Astrocyte (in vitro differentiated cells and primary cell): ENCODE measurements around the gene JUN. TPM values are rescaled to one million over a fixed set of nuclear protein-coding genes. Genes with fewer than 3 reads are reported as not detected.

Experiments used
- DNase-seq: peaks from one replicate; pipeline ENCODE4 v3.0.0-alpha.2; 2010; ENCODE audit warnings: low read depth
- FAIRE-seq: peaks from 2 replicates; lab custom pipeline; 2011; peaks lifted over from hg19 to GRCh38; lab: Jason Lieb, UNC
- H2AFZ ChIP-seq: 2 replicates; pipeline ENCODE4 v1.6.0; 2012; ENCODE audit warnings: low read depth, low read length, inconsistent platforms
- H3K27ac ChIP-seq: 2 replicates; pipeline ENCODE4 v1.5.1; 2011; ENCODE audit warnings: low read depth, low read length, inconsistent platforms
- H3K27me3 ChIP-seq: 2 replicates; pipeline ENCODE4 v1.6.0; 2011; ENCODE audit warnings: low read length, inconsistent platforms; ENCODE audit not compliant: insufficient read depth
- H3K36me3 ChIP-seq: 2 replicates; pipeline ENCODE4 v1.5.1; 2011; ENCODE audit warnings: low read length, inconsistent platforms; ENCODE audit not compliant: insufficient read depth
- H3K4me1 ChIP-seq: 2 replicates; pipeline ENCODE4 v1.5.1; 2011; ENCODE audit warnings: low read length, inconsistent platforms; ENCODE audit not compliant: insufficient read depth
- H3K4me2 ChIP-seq: 2 replicates; pipeline ENCODE4 v1.6.0; 2012; ENCODE audit warnings: low read length, inconsistent platforms
- H3K4me3 ChIP-seq: 2 replicates; pipeline ENCODE4 v1.5.1; 2011; ENCODE audit warnings: low read depth, mild to moderate bottlenecking, low read length, inconsistent platforms; ENCODE audit not compliant: insufficient read depth
- H3K79me2 ChIP-seq: 2 replicates; pipeline ENCODE4 v1.6.0; 2012; ENCODE audit warnings: mild to moderate bottlenecking, low read length, inconsistent platforms; ENCODE audit not compliant: insufficient read depth
- H3K9ac ChIP-seq: 2 replicates; pipeline ENCODE4 v1.6.0; 2012; ENCODE audit warnings: mild to moderate bottlenecking, low read length, inconsistent platforms
- H3K9me3 ChIP-seq: 2 replicates; pipeline ENCODE4 v1.5.1; 2012; ENCODE audit warnings: low read depth, mild to moderate bottlenecking, low read length, inconsistent platforms; ENCODE audit not compliant: insufficient read depth
- H4K20me1 ChIP-seq: 2 replicates; pipeline ENCODE4 v1.6.0; 2012; ENCODE audit warnings: low read length, inconsistent platforms; ENCODE audit not compliant: insufficient read depth
- H3K27ac Mint-ChIP-seq: one replicate; pipeline ENCODE4 v1.8.0; 2021; ENCODE audit warnings: mild to moderate bottlenecking, mixed read lengths; ENCODE audit not compliant: unreplicated experiment
- H3K27me3 Mint-ChIP-seq: one replicate; pipeline ENCODE4 v1.8.0; 2021; ENCODE audit warnings: low read depth, mixed read lengths; ENCODE audit not compliant: unreplicated experiment
- H3K36me3 Mint-ChIP-seq: one replicate; pipeline ENCODE4 v1.8.0; 2021; ENCODE audit warnings: low read depth, mixed read lengths; ENCODE audit not compliant: unreplicated experiment
- H3K4me1 Mint-ChIP-seq: one replicate; pipeline ENCODE4 v1.8.0; 2021; ENCODE audit warnings: low read depth, mixed read lengths; ENCODE audit not compliant: unreplicated experiment
- H3K4me3 Mint-ChIP-seq: one replicate; pipeline ENCODE4 v1.8.0; 2021; ENCODE audit warnings: mild to moderate bottlenecking, moderate library complexity, mixed read lengths; ENCODE audit not compliant: unreplicated experiment
- H3K9me3 Mint-ChIP-seq: one replicate; pipeline ENCODE4 v1.8.0; 2021; ENCODE audit warnings: mild to moderate bottlenecking, mixed read lengths; ENCODE audit not compliant: unreplicated experiment
- EZH2 ChIP-seq: IDR thresholded peaks from 2 replicates; pipeline ENCODE4 v1.6.1; 2012; ENCODE audit warnings: mild to moderate bottlenecking, low read length, inconsistent platforms; ENCODE audit not compliant: insufficient read depth
- total RNA-seq: library from RNA; stranded (reverse); gene quantifications from 2 replicates; pipeline ENCODE4 v1.2.1, GENCODE V29; 2021
- TF ChIP-seq, protein P1 (sequence below): IDR thresholded peaks from 2 replicates; pipeline ENCODE4 v1.5.1; 2011; ENCODE audit warnings: low read depth, mild to moderate bottlenecking, inconsistent platforms, low read length, moderate library complexity; ENCODE audit not compliant: insufficient read depth

JUN gene
- total RNA-seq, 1 donor from 2014 or later: 101 TPM

GRCh38 chr1:58765006-58765405 is 18.8 kb downstream of the JUN start:
- H3K27me3 Mint-ChIP-seq: no peaks in the 10 kb centered on the region
- Histone ChIP-seq H4K20me1 (no peaks in the 10 kb centered on the region), H3K4me3 (no peak overlapping the region), H3K79me2 (no peaks in the 10 kb centered on the region), H3K9me3 (no peaks in the 10 kb centered on the region), H3K9ac (peak overlapping the region; percentile 76), H3K4me2 (peak overlapping the region; percentile 83), H3K36me3 (no peaks in the 10 kb centered on the region), H3K27me3 (no peaks in the 10 kb centered on the region), H3K27ac (peak overlapping the region; percentile 95), H2AFZ (no peak overlapping the region), H3K4me1 (peaks cover 37% of the 10 kb centered on the region)
- no peaks in the 10 kb centered on the region for H3K36me3 Mint-ChIP-seq
- H3K4me1 Mint-ChIP-seq: peaks cover 28% of the 10 kb centered on the region
- DNase-seq (no peak), FAIRE-seq (no peak)
- no peaks in the 10 kb centered on the region for H3K9me3 Mint-ChIP-seq
- no peak overlapping the region for H3K4me3 Mint-ChIP-seq
- no peak overlapping the region for H3K27ac Mint-ChIP-seq
- TF ChIP-seq, protein P1, sequence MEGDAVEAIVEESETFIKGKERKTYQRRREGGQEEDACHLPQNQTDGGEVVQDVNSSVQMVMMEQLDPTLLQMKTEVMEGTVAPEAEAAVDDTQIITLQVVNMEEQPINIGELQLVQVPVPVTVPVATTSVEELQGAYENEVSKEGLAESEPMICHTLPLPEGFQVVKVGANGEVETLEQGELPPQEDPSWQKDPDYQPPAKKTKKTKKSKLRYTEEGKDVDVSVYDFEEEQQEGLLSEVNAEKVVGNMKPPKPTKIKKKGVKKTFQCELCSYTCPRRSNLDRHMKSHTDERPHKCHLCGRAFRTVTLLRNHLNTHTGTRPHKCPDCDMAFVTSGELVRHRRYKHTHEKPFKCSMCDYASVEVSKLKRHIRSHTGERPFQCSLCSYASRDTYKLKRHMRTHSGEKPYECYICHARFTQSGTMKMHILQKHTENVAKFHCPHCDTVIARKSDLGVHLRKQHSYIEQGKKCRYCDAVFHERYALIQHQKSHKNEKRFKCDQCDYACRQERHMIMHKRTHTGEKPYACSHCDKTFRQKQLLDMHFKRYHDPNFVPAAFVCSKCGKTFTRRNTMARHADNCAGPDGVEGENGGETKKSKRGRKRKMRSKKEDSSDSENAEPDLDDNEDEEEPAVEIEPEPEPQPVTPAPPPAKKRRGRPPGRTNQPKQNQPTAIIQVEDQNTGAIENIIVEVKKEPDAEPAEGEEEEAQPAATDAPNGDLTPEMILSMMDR: no peak
- no peak for TF ChIP-seq EZH2

DNA sequence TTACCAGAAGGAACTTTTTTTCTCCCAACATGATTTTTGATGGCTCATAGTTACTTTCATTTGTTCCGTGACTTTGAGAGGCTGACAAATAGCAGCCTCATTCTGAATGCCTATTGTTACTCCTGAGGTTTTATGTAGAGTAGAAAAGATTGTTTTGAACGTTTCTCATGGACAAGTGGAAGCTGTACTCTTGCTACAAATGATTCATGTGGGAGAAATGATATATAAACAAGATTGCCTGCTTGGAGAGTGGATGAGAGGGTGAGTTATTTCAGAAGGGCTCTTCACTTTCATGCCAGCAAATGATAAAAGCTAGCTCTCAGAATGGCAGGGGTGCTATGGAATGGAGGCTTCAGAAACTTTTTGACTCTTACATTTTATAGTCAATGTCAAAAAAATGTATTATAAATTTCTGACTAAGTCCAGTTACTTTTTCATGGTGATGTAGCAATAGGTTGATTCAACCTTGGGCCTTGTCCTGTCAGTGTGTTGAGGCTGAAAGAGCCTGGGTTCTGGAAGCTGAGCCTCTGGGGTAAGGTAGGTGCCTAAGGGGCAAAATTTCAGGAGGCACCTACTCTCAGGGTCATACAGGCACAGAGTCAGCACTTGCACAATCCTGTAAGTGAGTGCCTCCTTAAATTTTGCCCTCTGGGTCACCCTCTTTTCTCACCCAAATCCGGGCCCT is 19.4 kb downstream of the JUN start:
- no peaks in the 10 kb centered on the region for H3K27me3 Mint-ChIP-seq
- TF ChIP-seq, protein P1: no peak
- TF ChIP-seq EZH2: no peak
- H3K4me1 Mint-ChIP-seq: peaks cover 28% of the 10 kb centered on the region
- Histone ChIP-seq H3K27ac (peak overlapping the region; percentile 95), H3K4me2 (peak overlapping the region; percentile 83), H3K36me3 (no peaks in the 10 kb centered on the region), H3K79me2 (no peaks in the 10 kb centered on the region), H3K4me1 (peaks cover 34% of the 10 kb centered on the region), H2AFZ (no peak overlapping the region), H3K27me3 (no peaks in the 10 kb centered on the region), H3K9ac (peak overlapping the region; percentile 76), H3K9me3 (no peaks in the 10 kb centered on the region), H4K20me1 (no peaks in the 10 kb centered on the region), H3K4me3 (peak overlapping the region; percentile 41)
- no peaks in the 10 kb centered on the region for H3K36me3 Mint-ChIP-seq
- H3K9me3 Mint-ChIP-seq: no peaks in the 10 kb centered on the region
- no peak overlapping the region for H3K4me3 Mint-ChIP-seq
- peak overlapping the region; percentile 79 for H3K27ac Mint-ChIP-seq
- DNase-seq (peak; percentile 95), FAIRE-seq (peak; percentile 82)

DNA sequence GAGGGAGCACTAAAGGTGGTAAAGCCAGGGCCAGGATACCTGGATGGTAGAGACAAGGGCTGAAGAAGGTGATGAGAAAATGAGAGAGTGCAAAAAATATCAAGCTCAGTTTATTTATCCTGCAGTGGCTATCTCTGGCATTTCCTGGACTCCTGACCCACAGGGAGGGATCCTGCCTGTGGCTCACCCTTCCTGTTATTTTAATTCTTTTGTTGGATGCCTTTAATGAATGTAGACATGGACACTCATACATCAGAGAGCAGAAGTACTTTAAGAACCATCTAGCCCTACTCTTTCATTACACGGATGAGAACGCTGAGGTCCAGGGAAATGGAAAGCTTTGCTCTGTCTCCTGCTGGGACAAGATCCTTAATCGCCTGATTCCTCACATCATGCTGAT is 20.6 kb downstream of the JUN start:
- Histone ChIP-seq H4K20me1 (no peaks in the 10 kb centered on the region), H3K27me3 (no peaks in the 10 kb centered on the region), H3K79me2 (no peaks in the 10 kb centered on the region), H3K9me3 (no peaks in the 10 kb centered on the region), H3K4me3 (peak overlapping the region; percentile 41), H3K4me2 (peak overlapping the region; percentile 83), H3K9ac (peak overlapping the region; percentile 76), H3K4me1 (peaks cover 31% of the 10 kb centered on the region), H2AFZ (no peak overlapping the region), H3K36me3 (no peaks in the 10 kb centered on the region), H3K27ac (peak overlapping the region; percentile 95)
- H3K9me3 Mint-ChIP-seq: no peaks in the 10 kb centered on the region
- no peaks in the 10 kb centered on the region for H3K36me3 Mint-ChIP-seq
- H3K4me1 Mint-ChIP-seq: peaks cover 28% of the 10 kb centered on the region
- H3K4me3 Mint-ChIP-seq: no peak overlapping the region
- FAIRE-seq (peak; percentile 96), DNase-seq (peak; percentile 92)
- H3K27ac Mint-ChIP-seq: peak overlapping the region; percentile 90
- TF ChIP-seq, protein P1: no peak
- H3K27me3 Mint-ChIP-seq: no peaks in the 10 kb centered on the region
